Measurements from ENCODE around the gene HTRA3.

Gene HTRA3

GRCh38 chr4:8286719-8287342 lies 17.3 kb downstream of the HTRA3 start:
- no peak for TF ChIP-seq CTCF (IDR thresholded peaks at IDR 0.05)
- H3K27me3 ChIP-seq: no peaks in the 10 kb centered on the region
- no peak overlapping the region for H3K27ac ChIP-seq
- DNase-seq: no peak
- no peaks in the 10 kb centered on the region for H3K36me3 ChIP-seq
- H3K4me3 ChIP-seq: no peak overlapping the region
- intact Hi-C loops (cut with DNase I; ENCODE audit: low total_unique reads): no loop called here
- no peaks in the 10 kb centered on the region for H3K9me3 ChIP-seq
- no peaks in the 10 kb centered on the region for H3K4me1 ChIP-seq

GRCh38 chr4:8287343-8288280 lies 18.1 kb downstream of the HTRA3 start:
- Histone ChIP-seq H3K27ac (no peak overlapping the region), H3K36me3 (no peaks in the 10 kb centered on the region), H3K4me1 (no peaks in the 10 kb centered on the region), H3K9me3 (no peaks in the 10 kb centered on the region), H3K4me3 (no peak overlapping the region), H3K27me3 (no peaks in the 10 kb centered on the region)
- DNase-seq: no peak
- intact Hi-C loops (cut with DNase I; ENCODE audit: low total_unique reads): no loop called here
- TF ChIP-seq CTCF (IDR thresholded peaks at IDR 0.05): no peak

GRCh38 chr4:8289151-8289750 lies 19.7 kb downstream of the HTRA3 start:
- peak; percentile 12 to 39 for DNase-seq

GRCh38 chr4:8289956-8290700 lies 20.6 kb downstream of the HTRA3 start:
- H3K27me3 ChIP-seq: no peaks in the 10 kb centered on the region
- H3K4me1 ChIP-seq: no peaks in the 10 kb centered on the region
- intact Hi-C loops (cut with DNase I; ENCODE audit: low total_unique reads): no loop called here
- no peak overlapping the region for H3K4me3 ChIP-seq
- no peaks in the 10 kb centered on the region for H3K36me3 ChIP-seq
- TF ChIP-seq CTCF (IDR thresholded peaks at IDR 0.05): no peak
- H3K9me3 ChIP-seq: no peaks in the 10 kb centered on the region
- peak; percentile 16 to 54 for DNase-seq
- H3K27ac ChIP-seq: no peak overlapping the region

More at GRCh38 chr4:8289151-8289750, 19.7 kb downstream of the HTRA3 start:
- H3K9me3 ChIP-seq: no peaks in the 10 kb centered on the region
- no peaks in the 10 kb centered on the region for H3K27me3 ChIP-seq
- H3K4me3 ChIP-seq: no peak overlapping the region
- no peaks in the 10 kb centered on the region for H3K4me1 ChIP-seq
- intact Hi-C loops (cut with DNase I; ENCODE audit: low total_unique reads): no loop called here
- TF ChIP-seq CTCF (IDR thresholded peaks at IDR 0.05): no peak
- no peaks in the 10 kb centered on the region for H3K36me3 ChIP-seq
- H3K27ac ChIP-seq: no peak overlapping the region

GRCh38 chr4:8290701-8290970 lies 21.1 kb downstream of the HTRA3 start:
- intact Hi-C loops (cut with DNase I; ENCODE audit: low total_unique reads): no loop called here
- H3K4me3 ChIP-seq: no peak overlapping the region
- no peaks in the 10 kb centered on the region for H3K36me3 ChIP-seq
- DNase-seq: peak; percentile 18 to 53
- no peak overlapping the region for H3K27ac ChIP-seq
- H3K9me3 ChIP-seq: no peaks in the 10 kb centered on the region
- H3K27me3 ChIP-seq: no peaks in the 10 kb centered on the region
- no peaks in the 10 kb centered on the region for H3K4me1 ChIP-seq
- TF ChIP-seq CTCF (IDR thresholded peaks at IDR 0.05): no peak

Measured in tibial artery (tissue), 4 donors.